RWPE2 (cell line): ENCODE measurements around the gene IFT172.

Experiments
- ATAC-seq: fragments of 200-7000 bp; cut with Tn5 transposase; 3 replicates; pipeline ENCODE4 v1.9.1; 2021; ENCODE audit warnings: low read depth
- DNase-seq: peaks from one replicate; pipeline ENCODE4 v3.0.0-alpha.2; 2020; ENCODE audit warnings: low spot score
- H3K27ac ChIP-seq: fragments of 450-650 bp; 2 replicates; pipeline ENCODE4 v1.5.1; 2017; ENCODE audit warnings: mild to moderate bottlenecking; ENCODE audit not compliant: poor library complexity, severe bottlenecking
- H3K27me3 ChIP-seq: fragments of 250-450 bp; sonication (Bioruptor Pico); 2 replicates; pipeline ENCODE4 v1.5.1; 2021; ENCODE audit warnings: mild to moderate bottlenecking, moderate library complexity; ENCODE audit not compliant: insufficient read depth, poor library complexity, severe bottlenecking
- H3K36me3 ChIP-seq: fragments of 250-450 bp; sonication (Bioruptor Pico); 2 replicates; pipeline ENCODE4 v1.5.1; 2020; ENCODE audit warnings: low read depth, mild to moderate bottlenecking, moderate library complexity
- H3K4me1 ChIP-seq: fragments of 250-450 bp; sonication (Bioruptor Pico); 2 replicates; pipeline ENCODE4 v1.5.1; 2021; ENCODE audit warnings: mild to moderate bottlenecking, moderate library complexity; ENCODE audit not compliant: insufficient read depth, poor library complexity, severe bottlenecking
- H3K4me3 ChIP-seq: fragments of 250-450 bp; sonication (Bioruptor Pico); 2 replicates; pipeline ENCODE4 v1.5.1; 2021; ENCODE audit warnings: mild to moderate bottlenecking, moderate library complexity; ENCODE audit not compliant: severe bottlenecking
- H3K9me3 ChIP-seq: fragments of 250-450 bp; sonication (Bioruptor Pico); 2 replicates; pipeline ENCODE4 v1.5.1; 2021; ENCODE audit warnings: mild to moderate bottlenecking, moderate library complexity; ENCODE audit not compliant: severe bottlenecking
- CTCF ChIP-seq: fragments of 450-650 bp; IDR thresholded peaks from one replicate; pipeline ENCODE4 v1.5.1; 2017; ENCODE audit warnings: mild to moderate bottlenecking, moderate library complexity; ENCODE audit not compliant: poor library complexity, severe bottlenecking

IFT172 gene

GRCh38 chr2:27509326-27509725, 19.8 kb upstream of the IFT172 start:
- H3K4me1 ChIP-seq, result no peaks in the 10 kb centered on the region
- H3K27me3 ChIP-seq, result no peaks in the 10 kb centered on the region
- no peak overlapping the region for H3K27ac ChIP-seq
- H3K9me3 ChIP-seq, result no peaks in the 10 kb centered on the region
- TF ChIP-seq CTCF, result no peak
- no peaks in the 10 kb centered on the region for H3K36me3 ChIP-seq
- no peak for ATAC-seq
- no peak overlapping the region for H3K4me3 ChIP-seq
- DNase-seq, result no peak

DNA sequence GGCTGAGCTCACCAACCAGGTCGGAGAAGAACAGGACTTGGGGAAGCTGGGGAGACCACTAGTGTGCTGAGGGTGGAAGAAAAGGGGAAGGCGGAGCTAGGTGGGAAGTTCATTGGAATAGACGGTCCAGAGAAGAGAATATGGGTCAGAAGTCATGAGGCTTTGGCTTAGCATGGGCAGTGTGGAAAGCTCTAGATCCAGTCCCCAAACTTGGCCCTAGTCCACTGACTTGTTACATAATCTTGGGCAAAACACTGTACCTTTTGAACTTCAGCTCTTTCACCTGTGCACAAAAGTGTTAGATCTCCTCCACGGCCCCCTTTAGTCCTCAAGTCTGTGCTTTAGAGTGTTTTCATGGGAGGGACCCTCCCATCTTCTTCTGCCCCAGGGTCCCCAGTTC, 17.8 kb upstream of the IFT172 start:
- H3K36me3 ChIP-seq, result no peaks in the 10 kb centered on the region
- H3K27me3 ChIP-seq, result no peaks in the 10 kb centered on the region
- no peak overlapping the region for H3K4me3 ChIP-seq
- H3K4me1 ChIP-seq, result no peaks in the 10 kb centered on the region
- H3K27ac ChIP-seq, result no peak overlapping the region
- no peak for DNase-seq
- H3K9me3 ChIP-seq, result no peaks in the 10 kb centered on the region
- ATAC-seq, result no peak
- TF ChIP-seq CTCF, result no peak

GRCh38 chr2:27506587-27506986, 17.0 kb upstream of the IFT172 start:
- Histone ChIP-seq H3K36me3 (no peaks in the 10 kb centered on the region), H3K9me3 (no peaks in the 10 kb centered on the region), H3K27ac (no peak overlapping the region), H3K27me3 (no peaks in the 10 kb centered on the region), H3K4me3 (no peak overlapping the region), H3K4me1 (no peaks in the 10 kb centered on the region)
- TF ChIP-seq CTCF, result no peak
- no peak for DNase-seq
- no peak for ATAC-seq

DNA sequence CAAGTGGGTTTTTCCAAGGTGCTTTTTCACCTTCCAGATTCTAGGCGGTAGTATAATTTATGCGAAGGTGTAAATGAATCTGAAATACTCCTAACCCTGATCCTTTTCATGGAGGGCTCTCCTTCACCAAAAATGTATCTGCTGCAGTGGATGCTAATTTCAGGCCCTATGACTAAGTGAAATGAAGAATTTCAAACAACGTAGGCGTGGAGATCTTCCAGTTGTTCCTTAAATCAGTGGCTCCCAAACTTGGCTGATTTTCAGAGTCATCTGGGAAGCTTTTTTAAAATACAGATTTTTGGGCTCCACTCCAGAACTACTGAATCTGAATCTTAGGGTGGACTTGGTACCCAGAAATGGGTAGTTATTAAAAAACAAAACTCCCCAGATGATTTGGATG, 12.6 kb upstream of the IFT172 start:
- Histone ChIP-seq H3K27ac (no peak overlapping the region), H3K4me3 (no peak overlapping the region), H3K9me3 (no peaks in the 10 kb centered on the region), H3K36me3 (no peaks in the 10 kb centered on the region), H3K27me3 (no peaks in the 10 kb centered on the region), H3K4me1 (no peaks in the 10 kb centered on the region)
- DNase-seq (no peak), ATAC-seq (no peak)
- no peak for TF ChIP-seq CTCF

DNA sequence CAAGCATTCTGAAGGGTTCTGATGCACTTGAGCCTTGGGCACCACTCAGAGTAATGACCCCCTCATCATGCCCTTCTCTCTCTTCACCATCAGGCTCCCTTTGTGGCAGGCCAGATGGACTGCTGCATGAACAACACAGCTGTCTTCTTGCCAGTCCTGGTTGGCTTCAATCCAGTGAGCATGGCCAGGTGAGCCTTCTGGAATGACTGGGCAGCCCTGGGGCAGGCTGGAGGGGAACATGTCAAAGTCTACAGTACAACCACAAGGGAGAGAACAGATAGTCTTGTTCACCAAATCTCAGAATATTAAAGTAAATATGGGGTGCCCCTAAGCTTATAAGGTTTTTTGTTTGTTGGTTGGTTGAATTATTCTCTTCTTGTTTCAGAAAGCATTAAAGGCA, 11.5 kb upstream of the IFT172 start:
- Histone ChIP-seq H3K9me3 (no peaks in the 10 kb centered on the region), H3K36me3 (no peaks in the 10 kb centered on the region), H3K4me1 (no peaks in the 10 kb centered on the region), H3K4me3 (no peak overlapping the region), H3K27ac (no peak overlapping the region), H3K27me3 (no peaks in the 10 kb centered on the region)
- DNase-seq (no peak), ATAC-seq (peak; percentile 59; the same call in 1 of the 3 replicates)
- TF ChIP-seq CTCF, result no peak
